Subcutaneous adipose tissue (tissue), 4 donors: ENCODE measurements around the gene C1QTNF7. TPM values are rescaled to one million over a fixed set of nuclear protein-coding genes. Genes with fewer than 3 reads are reported as not detected.

Experiments
- CTCF ChIP-seq: fragments of 450-650 bp; IDR thresholded peaks from one replicate; pipeline ENCODE4 v1.5.1; 2016; ENCODE audit warnings: low read depth, mild to moderate bottlenecking, control low read depth, antibody characterized with exemption, moderate library complexity
- total RNA-seq, 4 donors: library from RNA; depleted of rRNA; stranded (reverse); fragments of >200 nt; gene quantifications; one replicate each; pipeline ENCODE4 v1.1.0, GENCODE V29; 2016

The C1QTNF7 gene
- total RNA-seq, 4 donors from 2014 or later, result 12.4 to 19.0 (median 18.6) TPM

GRCh38 chr4:15457406-15458201, 29.8 kb downstream of the C1QTNF7 start:
- no peak for TF ChIP-seq CTCF

GRCh38 chr4:15458616-15459015, 30.8 kb downstream of the C1QTNF7 start:
- no peak for TF ChIP-seq CTCF

GRCh38 chr4:15459706-15460105, 31.9 kb downstream of the C1QTNF7 start:
- no peak for TF ChIP-seq CTCF

GRCh38 chr4:15466596-15466995, 38.8 kb downstream of the C1QTNF7 start:
- no peak for TF ChIP-seq CTCF

- TF ChIP-seq CTCF, result no peak
Observed at GRCh38 chr4:15469402-15470127, 41.7 kb downstream of the C1QTNF7 start, which contains the start of gene CC2D2A. Gene CC2D2A (plus strand): TSS chr4:15469882. CDS start chr4:15475933, 6,051 bp downstream.

- TF ChIP-seq CTCF, result no peak
Observed at GRCh38 chr4:15470128-15470475, 42.3 kb downstream of the C1QTNF7 start.

GRCh38 chr4:15476396-15476795, 48.6 kb downstream of the C1QTNF7 start:
- TF ChIP-seq CTCF, result no peak
